Measurements from ENCODE around the gene KCTD1.

GRCh38 chr18:26489191-26489590 is 59.2 kb downstream of the KCTD1 start:
- TF ChIP-seq CTCF (IDR thresholded peaks at IDR 0.05) (no peak), EZH2 (IDR thresholded peaks at IDR 0.05) (no peak)

All from neural progenitor cell (in vitro differentiated cells).